K562 (cell line): ENCODE measurements around the gene RHOB.

Experiments used
- FOXA3 ChIP-seq, 2 experiments: fragments of 450-650 bp in 1 of 2; sonication (generic) in 1 of 2; formaldehyde crosslinking; IDR thresholded peaks in 1 of 2; conservative IDR thresholded peaks in 1 of 2; 2 replicates each; pipeline versions ENCODE4 v1.4.0 to v1.8.0; 2020 to 2022; ENCODE audit warnings: mild to moderate bottlenecking in 2 of 2, missing genetic modification reagents in 1 of 2
- NFE2L1 ChIP-seq: fragments of 450-650 bp; IDR thresholded peaks from 2 replicates; pipeline ENCODE4 v1.6.1; 2016; ENCODE audit warnings: missing genetic modification characterization, low read depth, mild to moderate bottlenecking, missing compliant biosample characterization, moderate library complexity, borderline replicate concordance
- POLR2AphosphoS5 ChIP-seq: IDR thresholded peaks from 2 replicates; pipeline ENCODE4 v1.6.1; 2011; ENCODE audit warnings: mild to moderate bottlenecking, low read depth, low read length, moderate library complexity; ENCODE audit not compliant: control insufficient read depth, insufficient read depth
- POLR3A ChIP-seq: IDR thresholded peaks from 2 replicates; pipeline ENCODE4 v1.6.1; 2011; ENCODE audit warnings: borderline replicate concordance, mild to moderate bottlenecking, moderate library complexity; ENCODE audit not compliant: insufficient read length, insufficient read depth; ENCODE audit errors: extremely low read depth
- RAD51 ChIP-seq: fragments of 450-650 bp; IDR thresholded peaks from 2 replicates; pipeline ENCODE4 v1.7.1; 2016; ENCODE audit warnings: low read depth, mild to moderate bottlenecking, borderline replicate concordance
- SIN3A ChIP-seq, 2 experiments: fragments of 150-350 bp in 1 of 2; IDR thresholded peaks; 2 replicates each; pipeline ENCODE4 v1.6.1; 2011 to 2016; ENCODE audit warnings: borderline replicate concordance in 2 of 2, low read depth in 2 of 2, low read length in 2 of 2, mild to moderate bottlenecking in 2 of 2, moderate library complexity in 2 of 2; ENCODE audit not compliant: control insufficient read depth in 1 of 2
- SMC3 ChIP-seq: conservative IDR thresholded peaks from 2 replicates; pipeline ENCODE4 v1.6.1; 2011; ENCODE audit warnings: low read depth, low read length, improper control_type of control experiment; ENCODE audit not compliant: insufficient read depth
- ZNF583 ChIP-seq: fragments of 250-450 bp; sonication (Bioruptor Pico); IDR thresholded peaks from 2 replicates; pipeline ENCODE4 v1.4.0; 2020
- TF ChIP-seq, protein P1 (sequence below): sonication (generic); formaldehyde crosslinking; IDR thresholded peaks from 2 replicates; pipeline ENCODE4 v1.9.0; 2022; ENCODE audit warnings: mild to moderate bottlenecking, missing genetic modification reagents
- TF ChIP-seq, protein P2 (sequence below), 3 experiments: IDR thresholded peaks in 2 of 3; conservative IDR thresholded peaks in 1 of 3; 2 replicates each; pipeline ENCODE4 v1.5.1; 2011 to 2012; ENCODE audit warnings: low read length in 3 of 3, mild to moderate bottlenecking in 3 of 3, control low read depth in 2 of 3, improper control_type of control experiment in 1 of 3, inconsistent platforms in 1 of 3, low read depth in 1 of 3, mixed read lengths in 1 of 3, moderate library complexity in 1 of 3; ENCODE audit not compliant: insufficient read depth in 2 of 3

- TF ChIP-seq, protein P1, sequence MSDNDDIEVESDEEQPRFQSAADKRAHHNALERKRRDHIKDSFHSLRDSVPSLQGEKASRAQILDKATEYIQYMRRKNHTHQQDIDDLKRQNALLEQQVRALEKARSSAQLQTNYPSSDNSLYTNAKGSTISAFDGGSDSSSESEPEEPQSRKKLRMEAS = no peak
- TF ChIP-seq ZNF583 (CRISPR knock-in tag) = no peak
- TF ChIP-seq, protein P2, sequence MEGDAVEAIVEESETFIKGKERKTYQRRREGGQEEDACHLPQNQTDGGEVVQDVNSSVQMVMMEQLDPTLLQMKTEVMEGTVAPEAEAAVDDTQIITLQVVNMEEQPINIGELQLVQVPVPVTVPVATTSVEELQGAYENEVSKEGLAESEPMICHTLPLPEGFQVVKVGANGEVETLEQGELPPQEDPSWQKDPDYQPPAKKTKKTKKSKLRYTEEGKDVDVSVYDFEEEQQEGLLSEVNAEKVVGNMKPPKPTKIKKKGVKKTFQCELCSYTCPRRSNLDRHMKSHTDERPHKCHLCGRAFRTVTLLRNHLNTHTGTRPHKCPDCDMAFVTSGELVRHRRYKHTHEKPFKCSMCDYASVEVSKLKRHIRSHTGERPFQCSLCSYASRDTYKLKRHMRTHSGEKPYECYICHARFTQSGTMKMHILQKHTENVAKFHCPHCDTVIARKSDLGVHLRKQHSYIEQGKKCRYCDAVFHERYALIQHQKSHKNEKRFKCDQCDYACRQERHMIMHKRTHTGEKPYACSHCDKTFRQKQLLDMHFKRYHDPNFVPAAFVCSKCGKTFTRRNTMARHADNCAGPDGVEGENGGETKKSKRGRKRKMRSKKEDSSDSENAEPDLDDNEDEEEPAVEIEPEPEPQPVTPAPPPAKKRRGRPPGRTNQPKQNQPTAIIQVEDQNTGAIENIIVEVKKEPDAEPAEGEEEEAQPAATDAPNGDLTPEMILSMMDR (IDR thresholded peaks at IDR 0.05 in 2 of 3, conservative IDR thresholded peaks at IDR 0.05 in 1 of 3; ENCODE audit: insufficient read depth in 2 of 3, low read depth in 1 of 3, low read length in 3 of 3) = no peak
- no peak for TF ChIP-seq POLR3A
- TF ChIP-seq SMC3 = no peak
- no peak for TF ChIP-seq NFE2L1 (tag)
- no peak for TF ChIP-seq POLR2AphosphoS5
- TF ChIP-seq RAD51 = no peak
- no peak for TF ChIP-seq SIN3A (IDR thresholded peaks at IDR 0.05; ENCODE audit: borderline replicate concordance in 2 of 2, control insufficient read depth in 1 of 2, low read depth in 2 of 2, low read length in 2 of 2)
- TF ChIP-seq FOXA3 (CRISPR knock-in tag; conservative IDR thresholded peaks at IDR 0.05 in 1 of 2, IDR thresholded peaks at IDR 0.05 in 1 of 2) = no peak
Measured at GRCh38 chr2:20456116-20456571, 9.3 kb downstream of the RHOB start.
